GM23338 (cell line): ENCODE results near the gene SMOC1. TPM values are rescaled to one million over a fixed set of nuclear protein-coding genes. Genes with fewer than 3 reads are reported as not detected.

ENCODE experiments used
- ATAC-seq: fragments of 200-7000 bp; cut with Tn5 transposase; 3 replicates; pipeline ENCODE4 v1.9.1; 2020
- DNase-seq: peaks from one replicate; pipeline ENCODE4 v3.0.0-alpha.2; 2015; ENCODE audit warnings: low spot score
- H2AFZ ChIP-seq: fragments of 200-600 bp; sonication (generic); 2 replicates; pipeline ENCODE4 v1.8.0; 2016; ENCODE audit warnings: antibody characterized with exemption, mild to moderate bottlenecking, moderate library complexity
- H3F3A ChIP-seq: fragments of 200-600 bp; sonication (generic); replicated peaks from 2 replicates; pipeline ENCODE4 v1.8.0; 2017; ENCODE audit warnings: antibody characterized with exemption, mixed run types, low read depth
- H3K27ac ChIP-seq: fragments of 200-600 bp; sonication (generic); 2 replicates; pipeline ENCODE4 v1.6.1; 2016; ENCODE audit warnings: low read depth
- H3K27me3 ChIP-seq: fragments of 200-600 bp; sonication (generic); 2 replicates; pipeline ENCODE4 v1.8.0; 2016; ENCODE audit warnings: mild to moderate bottlenecking, mixed run types, moderate library complexity; ENCODE audit not compliant: insufficient read depth
- H3K36me3 ChIP-seq: fragments of 200-600 bp; sonication (generic); 2 replicates; pipeline ENCODE4 v1.8.0; 2016; ENCODE audit warnings: mild to moderate bottlenecking; ENCODE audit not compliant: insufficient read depth
- H3K4me1 ChIP-seq: fragments of 200-600 bp; sonication (generic); 2 replicates; pipeline ENCODE4 v1.8.0; 2016; ENCODE audit warnings: mild to moderate bottlenecking, moderate library complexity; ENCODE audit not compliant: insufficient read depth
- H3K4me2 ChIP-seq: fragments of 200-600 bp; sonication (generic); 2 replicates; pipeline ENCODE4 v1.7.1; 2017; ENCODE audit warnings: mixed run types
- H3K4me3 ChIP-seq: fragments of 200-600 bp; sonication (generic); 2 replicates; pipeline ENCODE4 v1.6.1; 2016; ENCODE audit warnings: mixed run types
- H3K79me2 ChIP-seq: fragments of 200-600 bp; sonication (generic); replicated peaks from 2 replicates; pipeline ENCODE4 v1.8.0; 2017; ENCODE audit warnings: mild to moderate bottlenecking; ENCODE audit not compliant: insufficient read depth
- H3K9me2 ChIP-seq: fragments of 200-600 bp; sonication (generic); 2 replicates; pipeline ENCODE4 v1.8.0; 2017; ENCODE audit not compliant: insufficient read depth
- H4K20me1 ChIP-seq: fragments of 200-600 bp; sonication (generic); replicated peaks from 2 replicates; pipeline ENCODE4 v1.8.0; 2017; ENCODE audit warnings: mild to moderate bottlenecking; ENCODE audit not compliant: insufficient read depth
- H3K27ac Mint-ChIP-seq: 2 replicates; pipeline ENCODE4 v1.8.0; 2020; ENCODE audit warnings: inconsistent platforms, mild to moderate bottlenecking, moderate library complexity, mixed read lengths
- H3K27me3 Mint-ChIP-seq: 3 replicates; pipeline ENCODE4 v1.8.0; 2022; ENCODE audit warnings: low read depth, mild to moderate bottlenecking, moderate library complexity, mixed read lengths, inconsistent platforms; ENCODE audit not compliant: insufficient read depth, poor library complexity
- H3K36me3 Mint-ChIP-seq: 3 replicates; pipeline ENCODE4 v1.8.0; 2021; ENCODE audit warnings: low read depth, mild to moderate bottlenecking, inconsistent platforms, moderate library complexity, mixed read lengths
- H3K4me1 Mint-ChIP-seq: 3 replicates; pipeline ENCODE4 v1.8.0; 2020; ENCODE audit warnings: mild to moderate bottlenecking, inconsistent platforms, mixed read lengths
- H3K4me3 Mint-ChIP-seq: 3 replicates; pipeline ENCODE4 v1.8.0; 2021; ENCODE audit warnings: moderate library complexity, mild to moderate bottlenecking, inconsistent platforms, mixed read lengths
- H3K9me3 Mint-ChIP-seq: 3 replicates; pipeline ENCODE4 v1.8.0; 2020; ENCODE audit warnings: moderate library complexity, mild to moderate bottlenecking, inconsistent platforms, mixed read lengths
- CREB1 ChIP-seq: fragments of 250-450 bp; sonication (Bioruptor Pico); IDR thresholded peaks from 2 replicates; pipeline ENCODE4 v1.5.0; 2020; ENCODE audit warnings: low read depth, mild to moderate bottlenecking, moderate library complexity
- CTCF ChIP-seq, 2 experiments: fragments of 200-600 bp in 1 of 2; sonication (generic) in 1 of 2; conservative IDR thresholded peaks; 2 replicates each; pipeline versions ENCODE4 v1.5.1 to v1.6.1; 2016 to 2017; ENCODE audit warnings: antibody characterized with exemption in 2 of 2, low read depth in 2 of 2, mild to moderate bottlenecking in 2 of 2, moderate library complexity in 1 of 2
- ETS1 ChIP-seq: IDR thresholded peaks from 2 replicates; pipeline ENCODE4 v1.6.1; 2016; ENCODE audit warnings: antibody characterized with exemption
- EZH2 ChIP-seq: fragments of 200-600 bp; sonication (generic); IDR thresholded peaks from one replicate; pipeline ENCODE4 v1.8.0; 2017; ENCODE audit warnings: antibody characterized with exemption, mild to moderate bottlenecking, low read depth; ENCODE audit not compliant: unreplicated experiment
- EZH2phosphoT487 ChIP-seq: fragments of 200-600 bp; sonication (generic); IDR thresholded peaks from one replicate; pipeline ENCODE4 v1.8.1; 2018; ENCODE audit warnings: antibody characterized with exemption; ENCODE audit not compliant: unreplicated experiment
- JUNB ChIP-seq: IDR thresholded peaks from one replicate; pipeline ENCODE4 v1.6.1; 2016; ENCODE audit warnings: antibody characterized with exemption; ENCODE audit not compliant: unreplicated experiment
- NANOG ChIP-seq: IDR thresholded peaks from 2 replicates; pipeline ENCODE4 v1.6.1; 2016; ENCODE audit warnings: antibody characterized with exemption, borderline replicate concordance
- POLR2AphosphoS5 ChIP-seq: IDR thresholded peaks from 2 replicates; pipeline ENCODE4 v1.6.1; 2016; ENCODE audit warnings: antibody characterized with exemption, low read depth
- REST ChIP-seq: IDR thresholded peaks from one replicate; pipeline ENCODE4 v1.6.1; 2018; ENCODE audit warnings: antibody characterized with exemption; ENCODE audit not compliant: unreplicated experiment
- STAT1 ChIP-seq: IDR thresholded peaks from one replicate; pipeline ENCODE4 v1.6.1; 2016; ENCODE audit warnings: antibody characterized with exemption; ENCODE audit not compliant: unreplicated experiment
- ZNF114 ChIP-seq: fragments of 250-450 bp; sonication (Bioruptor Pico); IDR thresholded peaks from 2 replicates; pipeline ENCODE4 v1.5.0; 2020; ENCODE audit warnings: mild to moderate bottlenecking, moderate library complexity
- ZNF331 ChIP-seq: fragments of 250-450 bp; sonication (Bioruptor Pico); IDR thresholded peaks from 2 replicates; pipeline ENCODE4 v1.5.0; 2020; ENCODE audit warnings: low read depth, mild to moderate bottlenecking, moderate library complexity
- ZNF462 ChIP-seq: fragments of 250-450 bp; sonication (Bioruptor Pico); IDR thresholded peaks from 2 replicates; pipeline ENCODE4 v1.5.0; 2020; ENCODE audit warnings: mild to moderate bottlenecking, moderate library complexity
- polyA plus RNA-seq: library from polyadenylated mRNA; unstranded; fragments of >200 nt; fragmentation: Nextera tagmentation; extraction: Ambion mirVana; gene quantifications from 2 replicates; pipeline ENCODE4 v1.2.1, GENCODE V29; 2016
- total RNA-seq: library from RNA; depleted of rRNA; stranded (reverse); fragments of >200 nt; shearing (Covaris generic); gene quantifications from 2 replicates; pipeline ENCODE4 v1.2.3, GENCODE V29; 2014

SMOC1 gene
- total and polyA plus RNA-seq, 2 experiments from 2014 or later, result 0.79 to 1.6 TPM

- Histone ChIP-seq H3K4me1 (peaks cover 10% of the 10 kb centered on the region), H3K27me3 (no peaks in the 10 kb centered on the region), H3K79me2 (no peaks in the 10 kb centered on the region), H3K9me2 (peaks cover 4% of the 10 kb centered on the region; the same call in 1 of the 2 replicates), H4K20me1 (no peaks in the 10 kb centered on the region), H2AFZ (no peak overlapping the region), H3F3A (no peaks in the 10 kb centered on the region), H3K4me3 (no peak overlapping the region), H3K4me2 (no peak overlapping the region), H3K27ac (no peak overlapping the region), H3K36me3 (no peaks in the 10 kb centered on the region)
- Mint-ChIP-seq H3K4me3 (no peak overlapping the region), H3K9me3 (no peaks in the 10 kb centered on the region), H3K27me3 (peaks cover 8% of the 10 kb centered on the region), H3K36me3 (no peaks in the 10 kb centered on the region), H3K4me1 (peaks cover 22% of the 10 kb centered on the region), H3K27ac (no peak overlapping the region)
- DNase-seq, result no peak
- TF ChIP-seq EZH2phosphoT487, result no peak
- no peak for TF ChIP-seq ZNF331 (CRISPR knock-in tag)
- TF ChIP-seq CREB1 (CRISPR knock-in tag), result no peak
- no peak for TF ChIP-seq STAT1
- no peak for TF ChIP-seq EZH2
- no peak for TF ChIP-seq POLR2AphosphoS5
- no peak for TF ChIP-seq ZNF462 (CRISPR knock-in tag)
- no peak for TF ChIP-seq NANOG
- no peak for TF ChIP-seq REST
- TF ChIP-seq JUNB, result no peak
- TF ChIP-seq ETS1, result no peak
- no peak for TF ChIP-seq ZNF114 (CRISPR knock-in tag)
- no peak for TF ChIP-seq CTCF (conservative IDR thresholded peaks at IDR 0.05; ENCODE audit: low read depth in 2 of 2)
- ATAC-seq, result no peak
Measured at GRCh38 chr14:69989622-69990021, 110.4 kb downstream of the SMOC1 start.
